HepG2 (cell line): ENCODE results near the gene RASAL1. TPM values are rescaled to one million over a fixed set of nuclear protein-coding genes. Genes with fewer than 3 reads are reported as not detected.

Experiments used
- ATAC-seq: fragments of 200-7000 bp; cut with Tn5 transposase; 3 replicates; pipeline ENCODE4 v1.9.1; 2020; ENCODE audit warnings: mild to moderate bottlenecking, moderate library complexity
- BruUV-seq: library from RNA; stranded (reverse); fragments of 400-500 nt; replicated peaks from 2 replicates; lab custom pipeline; 2021; lab: Mats Ljungman, UMichigan
- CTCF ChIA-PET: fragments of 300-600 bp; formaldehyde crosslinking; extraction: SDS; loops from one replicate; lab custom pipeline; 2021; ENCODE audit warnings: low total read pairs, inconsistent platforms, low intra/inter-chr PET ratio; lab: Yijun Ruan, JAX
- POLR2A ChIA-PET: fragments of 350-600 bp; sonication (Branson Sonifier 250); formaldehyde crosslinking; loops from one replicate; lab custom pipeline; 2020; ENCODE audit warnings: antibody characterized with exemption, inconsistent platforms; lab: Yijun Ruan, JAX
- DNase-seq: peaks from one replicate; pipeline ENCODE4 v3.0.0-alpha.2; 2015; ENCODE audit warnings: low spot score
- FAIRE-seq: peaks from 3 replicates; lab custom pipeline; 2011; peaks lifted over from hg19 to GRCh38; lab: Jason Lieb, UNC
- H2AFZ ChIP-seq: one replicate; pipeline ENCODE4 v1.6.1; 2011; ENCODE audit warnings: low read length, inconsistent platforms
- H3K27ac ChIP-seq: fragments of 300-600 bp; 3 replicates; pipeline ENCODE4 v1.8.0; 2011; ENCODE audit warnings: mixed run types, mild to moderate bottlenecking, mixed read lengths, low read length, inconsistent platforms; ENCODE audit not compliant: insufficient read depth; ENCODE audit errors: extremely low read length
- H3K27me3 ChIP-seq, 2 experiments: fragments of 200-600 bp in 1 of 2; 2 replicates in 1 of 2; 3 replicates in 1 of 2; pipeline versions ENCODE4 v1.6.0 to v1.8.0; 2011; ENCODE audit warnings: low read length in 2 of 2, mild to moderate bottlenecking in 2 of 2, moderate library complexity in 2 of 2, inconsistent platforms in 1 of 2; ENCODE audit not compliant: insufficient read depth in 2 of 2, control insufficient read depth in 1 of 2
- H3K36me3 ChIP-seq, 2 experiments: fragments of 200-600 bp in 1 of 2; replicated peaks in 1 of 2; 2 replicates in 1 of 2; 3 replicates in 1 of 2; pipeline versions ENCODE4 v1.5.1 to v1.8.0; 2011; ENCODE audit warnings: low read length in 2 of 2, inconsistent platforms in 1 of 2; ENCODE audit not compliant: insufficient read depth in 2 of 2, control insufficient read depth in 1 of 2
- H3K4me1 ChIP-seq: 2 replicates; pipeline ENCODE4 v1.5.1; 2012; ENCODE audit warnings: low read length, inconsistent platforms; ENCODE audit not compliant: insufficient read depth
- H3K4me2 ChIP-seq: 2 replicates; pipeline ENCODE4 v1.6.0; 2011; ENCODE audit warnings: low read depth, low read length, inconsistent platforms
- H3K4me3 ChIP-seq, 3 experiments: fragments of 200-600 bp in 1 of 3; sonication (generic), shearing (Covaris generic) in 1 of 3; replicated peaks in 1 of 3; 2 replicates each; pipeline ENCODE4 v1.5.1; 2011 to 2016; ENCODE audit warnings: low read length in 3 of 3, inconsistent platforms in 2 of 3, low read depth in 2 of 3, mild to moderate bottlenecking in 2 of 3, control low read depth in 1 of 3, mixed read lengths in 1 of 3; ENCODE audit not compliant: insufficient read depth in 1 of 3
- H3K79me2 ChIP-seq: one replicate; pipeline ENCODE4 v1.6.1; 2011; ENCODE audit warnings: low read length, inconsistent platforms; ENCODE audit not compliant: insufficient read depth
- H3K9ac ChIP-seq: 2 replicates; pipeline ENCODE4 v1.6.0; 2011; ENCODE audit warnings: mild to moderate bottlenecking, low read depth, low read length, inconsistent platforms; ENCODE audit not compliant: insufficient read depth
- H3K9me3 ChIP-seq: 2 replicates; pipeline ENCODE4 v1.5.1; 2012; ENCODE audit warnings: mild to moderate bottlenecking, low read length
- H4K20me1 ChIP-seq: 2 replicates; pipeline ENCODE4 v1.6.0; 2011; ENCODE audit warnings: inconsistent platforms, mild to moderate bottlenecking, low read length, moderate library complexity; ENCODE audit not compliant: insufficient read depth
- CBX2 ChIP-seq, 2 experiments: fragments of 200-600 bp in 1 of 2; sonication (generic); formaldehyde crosslinking in 1 of 2; IDR thresholded peaks; 2 replicates each; pipeline versions ENCODE4 v1.7.0 to v1.8.1; 2018 to 2022; ENCODE audit warnings: low read depth in 2 of 2, low read length in 1 of 2, mild to moderate bottlenecking in 1 of 2, missing genetic modification reagents in 1 of 2
- KDM1A ChIP-seq: IDR thresholded peaks from 2 replicates; pipeline ENCODE4 v1.6.1; 2016; ENCODE audit warnings: missing compliant biosample characterization
- KLF11 ChIP-seq: IDR thresholded peaks from 2 replicates; pipeline ENCODE4 v1.6.1; 2016; ENCODE audit warnings: missing compliant biosample characterization
- MTA1 ChIP-seq: sonication (generic); formaldehyde crosslinking; IDR thresholded peaks from 2 replicates; pipeline ENCODE4 v1.4.0; 2020; ENCODE audit warnings: missing genetic modification reagents, mild to moderate bottlenecking, borderline replicate concordance
- SMAD9 ChIP-seq: sonication (generic); formaldehyde crosslinking; IDR thresholded peaks from 2 replicates; pipeline ENCODE4 v1.5.1; 2020; ENCODE audit warnings: mild to moderate bottlenecking, missing genetic modification reagents
- SNAPC2 ChIP-seq: sonication (generic); formaldehyde crosslinking; IDR thresholded peaks from 2 replicates; pipeline ENCODE4 v1.8.1; 2022; ENCODE audit warnings: mild to moderate bottlenecking, missing genetic modification reagents
- SP1 ChIP-seq, 2 experiments: fragments of 450-650 bp in 1 of 2; sonication (generic) in 1 of 2; formaldehyde crosslinking in 1 of 2; IDR thresholded peaks; 2 replicates each; pipeline versions ENCODE4 v1.4.0 to v1.6.1; 2016 to 2020; ENCODE audit warnings: missing genetic modification reagents in 1 of 2
- STAG1 ChIP-seq: sonication (generic); formaldehyde crosslinking; IDR thresholded peaks from 2 replicates; pipeline ENCODE4 v1.4.0; 2020; ENCODE audit warnings: missing genetic modification reagents
- ZNF10 ChIP-seq: sonication (generic); formaldehyde crosslinking; IDR thresholded peaks from 2 replicates; pipeline ENCODE4 v1.4.0; 2020; ENCODE audit warnings: mild to moderate bottlenecking, low read depth, missing genetic modification reagents, borderline replicate concordance
- ZNF260 ChIP-seq: sonication (generic); formaldehyde crosslinking; IDR thresholded peaks from 2 replicates; pipeline ENCODE4 v1.4.0; 2020; ENCODE audit warnings: missing genetic modification reagents, low read depth, mild to moderate bottlenecking, borderline replicate concordance
- ZNF274 ChIP-seq: sonication (generic); formaldehyde crosslinking; IDR thresholded peaks from 2 replicates; pipeline ENCODE4 v1.5.1; 2020; ENCODE audit warnings: mild to moderate bottlenecking, missing genetic modification reagents
- ZNF326 ChIP-seq: sonication (generic); formaldehyde crosslinking; IDR thresholded peaks from 2 replicates; pipeline ENCODE4 v1.4.0; 2020; ENCODE audit warnings: missing genetic modification reagents, borderline replicate concordance
- ZNF530 ChIP-seq: sonication (generic); formaldehyde crosslinking; IDR thresholded peaks from 2 replicates; pipeline ENCODE4 v1.5.0; 2020; ENCODE audit warnings: low read depth, mild to moderate bottlenecking, missing genetic modification reagents
- ZNF761 ChIP-seq: sonication (generic); formaldehyde crosslinking; conservative IDR thresholded peaks from 2 replicates; pipeline ENCODE4 v1.4.0; 2020; ENCODE audit warnings: mild to moderate bottlenecking, missing genetic modification reagents
- ZNF777 ChIP-seq: sonication (generic); formaldehyde crosslinking; IDR thresholded peaks from 2 replicates; pipeline ENCODE4 v1.4.0; 2020; ENCODE audit warnings: missing genetic modification reagents
- WGBS: methylation state at CpG from one replicate; pipeline ENCODE4 v1.1.6; 2017; ENCODE audit warnings: low lambda C conversion rate; 5-methylcytosine and 5-hydroxymethylcytosine counted together
- in situ Hi-C: cut with HindIII; loops from 2 replicates; pipeline ENCODE4 v1.10.0; 2017; ENCODE audit warnings: low pct_unique_long_range_greater_than_20kb; ENCODE audit not compliant: extremely low pct_ligation_motif_present
- intact Hi-C: fragments of 100-400 bp; cut with micrococcal nuclease; formaldehyde crosslinking; loops from one replicate; pipeline ENCODE4 v1.10.0; 2022; ENCODE audit not compliant: unreplicated experiment
- polyA plus RNA-seq, 8 experiments: library from polyadenylated mRNA; depleted of rRNA in 3 of 8; stranded (reverse) in 7 of 8; unstranded in 1 of 8; fragments of >200 nt; fragmentation: Illumina TruSeq in 4 of 8; extraction: Trizol in 4 of 8; gene quantifications; 2 replicates each; pipeline versions ENCODE4 v1.2.1 to v1.2.3, GENCODE V29; 2011 to 2016; ENCODE audit warnings: low read depth in 4 of 8, missing spikeins in 1 of 8, mixed read lengths in 1 of 8; ENCODE audit not compliant: insufficient read depth in 1 of 8
- total RNA-seq, 5 experiments: library from RNA; depleted of rRNA; stranded (reverse); fragments of >200 nt; fragmentation: Illumina TruSeq; extraction: Trizol; gene quantifications; 2 replicates each; pipeline ENCODE4 v1.2.3, GENCODE V29; 2016; ENCODE audit warnings: low read depth in 1 of 5
- TF ChIP-seq, protein P1 (sequence below): sonication (generic); formaldehyde crosslinking; IDR thresholded peaks from 2 replicates; pipeline ENCODE4 v1.5.0; 2020; ENCODE audit warnings: missing genetic modification reagents
- TF ChIP-seq, protein P2 (sequence below): IDR thresholded peaks from 2 replicates; pipeline ENCODE4 v1.6.1; 2016; ENCODE audit warnings: missing biosample characterization, missing genetic modification reagents, low read depth
- TF ChIP-seq, protein P3 (sequence below): fragments of 450-650 bp; IDR thresholded peaks from 2 replicates; pipeline ENCODE4 v1.6.1; 2017
- TF ChIP-seq, protein P4 (sequence below): sonication (generic); formaldehyde crosslinking; IDR thresholded peaks from 2 replicates; pipeline ENCODE4 v1.4.0; 2020; ENCODE audit warnings: mild to moderate bottlenecking, missing genetic modification reagents

RASAL1 gene
- total and polyA plus RNA-seq, 2 of the 13 experiments (the other 11 are each of a cell fraction or from before 2014, with no cell fraction given): not detected

DNA sequence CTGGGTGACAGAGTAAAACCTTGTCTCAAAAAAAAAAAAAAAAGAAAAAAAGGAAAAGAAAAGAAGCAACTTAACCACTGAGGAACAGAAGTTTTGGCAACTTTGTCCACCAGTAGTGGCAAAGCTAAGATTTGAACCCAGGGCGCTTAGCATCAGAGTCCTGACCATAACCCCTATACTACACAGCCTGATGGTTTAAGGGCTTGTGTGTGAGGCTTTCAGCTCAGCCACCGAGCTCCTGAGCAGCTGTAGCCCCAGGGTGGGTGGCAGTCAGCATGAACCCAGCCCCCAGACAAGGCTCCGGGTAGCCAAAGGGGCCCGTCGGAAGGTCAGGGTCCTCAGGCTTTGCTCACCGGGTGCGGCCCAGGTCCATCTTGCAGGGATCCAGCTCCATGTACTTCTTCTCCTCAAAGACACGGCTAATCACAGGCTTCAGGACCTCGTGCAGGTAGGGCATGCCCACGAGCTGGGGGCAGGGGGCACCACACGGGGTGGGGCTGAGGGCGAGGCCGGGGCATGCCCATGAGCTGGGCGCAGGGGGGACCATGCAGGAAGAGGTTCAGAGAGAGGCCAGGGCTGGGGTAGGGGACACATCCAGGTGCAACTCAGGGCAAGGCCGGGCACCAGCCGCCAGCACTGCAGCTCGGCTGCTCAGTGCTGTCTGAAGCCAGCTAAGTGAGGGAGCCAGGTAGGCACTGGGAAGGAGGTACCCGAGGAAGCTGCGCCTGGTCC is 20.9 kb downstream of the RASAL1 start:
- 38% methylated on average over 14 of the region's 19 CpGs for WGBS
- Histone ChIP-seq H3K36me3 (no peaks in the 10 kb centered on the region), H3K27ac (no peak overlapping the region), H3K4me3 (no peak overlapping the region), H3K79me2 (no peaks in the 10 kb centered on the region), H3K4me1 (no peaks in the 10 kb centered on the region), H3K27me3 (peaks cover 0 to 10% of the 10 kb centered on the region in 2 experiments; a peak in 1 of 5 replicates), H3K9me3 (no peaks in the 10 kb centered on the region), H2AFZ (no peak overlapping the region), H3K4me2 (no peak overlapping the region), H3K9ac (no peak overlapping the region), H4K20me1 (no peaks in the 10 kb centered on the region)
- in situ Hi-C loops (no loop called here), intact Hi-C loops (no loop called here)
- BruUV-seq: no TSS peak
- DNase-seq (no peak), FAIRE-seq (no peak), ATAC-seq (no peak)
- ChIA-PET POLR2A (no interaction called here), CTCF (no interaction called here)
- TF ChIP-seq KDM1A (CRISPR knock-in tag) (no peak), ZNF777 (CRISPR knock-in tag) (no peak), KLF11 (CRISPR knock-in tag) (no peak), SMAD9 (CRISPR knock-in tag) (no peak), ZNF326 (CRISPR knock-in tag) (no peak), STAG1 (CRISPR knock-in tag) (no peak), ZNF761 (CRISPR knock-in tag) (no peak), SNAPC2 (CRISPR knock-in tag) (no peak), ZNF260 (CRISPR knock-in tag) (no peak), ZNF10 (CRISPR knock-in tag) (no peak), CBX2 (IDR thresholded peaks at IDR 0.05; ENCODE audit: low read depth, low read length) (no peak), CBX2 (CRISPR knock-in tag; IDR thresholded peaks at IDR 0.05; ENCODE audit: low read depth) (no peak), MTA1 (CRISPR knock-in tag) (no peak), ZNF530 (CRISPR knock-in tag) (no peak), ZNF274 (CRISPR knock-in tag) (no peak), SP1 (IDR thresholded peaks at IDR 0.05) (no peak), SP1 (CRISPR knock-in tag; IDR thresholded peaks at IDR 0.05) (no peak)
- TF ChIP-seq, protein P1, sequence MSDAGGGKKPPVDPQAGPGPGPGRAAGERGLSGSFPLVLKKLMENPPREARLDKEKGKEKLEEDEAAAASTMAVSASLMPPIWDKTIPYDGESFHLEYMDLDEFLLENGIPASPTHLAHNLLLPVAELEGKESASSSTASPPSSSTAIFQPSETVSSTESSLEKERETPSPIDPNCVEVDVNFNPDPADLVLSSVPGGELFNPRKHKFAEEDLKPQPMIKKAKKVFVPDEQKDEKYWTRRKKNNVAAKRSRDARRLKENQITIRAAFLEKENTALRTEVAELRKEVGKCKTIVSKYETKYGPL (CRISPR knock-in tag): no peak
- TF ChIP-seq, protein P2, sequence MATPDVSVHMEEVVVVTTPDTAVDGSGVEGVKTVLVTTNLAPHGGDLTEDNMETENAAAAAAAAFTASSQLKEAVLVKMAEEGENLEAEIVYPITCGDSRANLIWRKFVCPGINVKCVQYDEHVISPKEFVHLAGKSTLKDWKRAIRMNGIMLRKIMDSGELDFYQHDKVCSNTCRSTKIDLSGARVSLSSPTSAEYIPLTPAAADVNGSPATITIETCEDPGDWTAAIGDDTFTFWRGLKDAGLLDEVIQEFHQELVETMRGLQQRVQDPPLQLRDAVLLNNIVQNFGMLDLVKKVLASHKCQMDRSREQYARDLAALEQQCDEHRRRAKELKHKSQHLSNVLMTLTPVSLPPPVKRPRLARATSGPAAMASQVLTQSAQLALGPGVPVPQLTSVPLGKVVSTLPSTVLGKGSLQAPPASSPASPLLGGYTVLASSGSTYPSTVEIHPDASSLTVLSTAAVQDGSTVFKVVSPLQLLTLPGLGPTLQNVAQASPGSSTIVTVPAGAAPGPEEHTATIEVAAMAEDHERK: no peak
- TF ChIP-seq, protein P3, sequence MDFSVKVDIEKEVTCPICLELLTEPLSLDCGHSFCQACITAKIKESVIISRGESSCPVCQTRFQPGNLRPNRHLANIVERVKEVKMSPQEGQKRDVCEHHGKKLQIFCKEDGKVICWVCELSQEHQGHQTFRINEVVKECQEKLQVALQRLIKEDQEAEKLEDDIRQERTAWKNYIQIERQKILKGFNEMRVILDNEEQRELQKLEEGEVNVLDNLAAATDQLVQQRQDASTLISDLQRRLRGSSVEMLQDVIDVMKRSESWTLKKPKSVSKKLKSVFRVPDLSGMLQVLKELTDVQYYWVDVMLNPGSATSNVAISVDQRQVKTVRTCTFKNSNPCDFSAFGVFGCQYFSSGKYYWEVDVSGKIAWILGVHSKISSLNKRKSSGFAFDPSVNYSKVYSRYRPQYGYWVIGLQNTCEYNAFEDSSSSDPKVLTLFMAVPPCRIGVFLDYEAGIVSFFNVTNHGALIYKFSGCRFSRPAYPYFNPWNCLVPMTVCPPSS: no peak
- TF ChIP-seq, protein P4, sequence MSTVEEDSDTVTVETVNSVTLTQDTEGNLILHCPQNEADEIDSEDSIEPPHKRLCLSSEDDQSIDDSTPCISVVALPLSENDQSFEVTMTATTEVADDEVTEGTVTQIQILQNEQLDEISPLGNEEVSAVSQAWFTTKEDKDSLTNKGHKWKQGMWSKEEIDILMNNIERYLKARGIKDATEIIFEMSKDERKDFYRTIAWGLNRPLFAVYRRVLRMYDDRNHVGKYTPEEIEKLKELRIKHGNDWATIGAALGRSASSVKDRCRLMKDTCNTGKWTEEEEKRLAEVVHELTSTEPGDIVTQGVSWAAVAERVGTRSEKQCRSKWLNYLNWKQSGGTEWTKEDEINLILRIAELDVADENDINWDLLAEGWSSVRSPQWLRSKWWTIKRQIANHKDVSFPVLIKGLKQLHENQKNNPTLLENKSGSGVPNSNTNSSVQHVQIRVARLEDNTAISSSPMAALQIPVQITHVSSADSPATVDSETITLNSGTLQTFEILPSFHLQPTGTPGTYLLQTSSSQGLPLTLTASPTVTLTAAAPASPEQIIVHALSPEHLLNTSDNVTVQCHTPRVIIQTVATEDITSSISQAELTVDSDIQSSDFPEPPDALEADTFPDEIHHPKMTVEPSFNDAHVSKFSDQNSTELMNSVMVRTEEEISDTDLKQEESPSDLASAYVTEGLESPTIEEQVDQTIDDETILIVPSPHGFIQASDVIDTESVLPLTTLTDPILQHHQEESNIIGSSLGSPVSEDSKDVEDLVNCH (CRISPR knock-in tag): no peak
